H9 (cell line): ENCODE data around the gene GPLD1. TPM values are rescaled to one million over a fixed set of nuclear protein-coding genes. Genes with fewer than 3 reads are reported as not detected.

Experiments used
- DNase-seq: peaks from one replicate; pipeline ENCODE4 v3.0.0-alpha.2; 2017
- H2AFZ ChIP-seq: one replicate; pipeline ENCODE4 v1.6.1; 2013; ENCODE audit warnings: mild to moderate bottlenecking, low read length, control low read depth, moderate library complexity
- H2AK5ac ChIP-seq: 2 replicates; pipeline ENCODE4 v1.6.1; 2013; ENCODE audit warnings: low read length, control low read depth, mixed read lengths; ENCODE audit not compliant: insufficient read length
- H2BK120ac ChIP-seq: one replicate; pipeline ENCODE4 v1.6.1; 2013; ENCODE audit warnings: low read depth, mild to moderate bottlenecking, low read length, control low read depth, inconsistent platforms; ENCODE audit not compliant: poor library complexity, severe bottlenecking
- H2BK12ac ChIP-seq: 2 replicates; pipeline ENCODE4 v1.6.1; 2013; ENCODE audit warnings: low read length, control low read depth, mixed read lengths, low read depth; ENCODE audit not compliant: insufficient read length
- H2BK15ac ChIP-seq: 2 replicates; pipeline ENCODE4 v1.6.1; 2013; ENCODE audit warnings: low read depth, low read length, control low read depth
- H2BK20ac ChIP-seq: one replicate; pipeline ENCODE4 v1.6.1; 2013; ENCODE audit warnings: low read depth, mild to moderate bottlenecking, low read length, control low read depth, inconsistent platforms; ENCODE audit not compliant: poor library complexity, severe bottlenecking
- H2BK5ac ChIP-seq: 2 replicates; pipeline ENCODE4 v1.6.1; 2013; ENCODE audit warnings: low read length, control low read depth, mixed read lengths; ENCODE audit not compliant: insufficient read length
- H3K14ac ChIP-seq: 2 replicates; pipeline ENCODE4 v1.6.1; 2013; ENCODE audit warnings: low read length, control low read depth; ENCODE audit not compliant: insufficient read depth
- H3K18ac ChIP-seq: 2 replicates; pipeline ENCODE4 v1.6.1; 2013; ENCODE audit warnings: low read depth, mild to moderate bottlenecking, mixed read lengths, low read length, control low read depth; ENCODE audit not compliant: insufficient read length
- H3K23ac ChIP-seq: 2 replicates; pipeline ENCODE4 v1.6.1; 2013; ENCODE audit warnings: low read length, control low read depth, mixed read lengths, low read depth; ENCODE audit not compliant: insufficient read length
- H3K23me2 ChIP-seq: 2 replicates; pipeline ENCODE4 v1.6.1; 2013; ENCODE audit warnings: low read depth, mild to moderate bottlenecking, mixed read lengths, low read length, control low read depth; ENCODE audit not compliant: insufficient read length, poor library complexity, severe bottlenecking
- H3K27ac ChIP-seq: 2 replicates; pipeline ENCODE4 v1.5.1; 2013; ENCODE audit warnings: low read length, control low read depth, mixed read lengths, low read depth; ENCODE audit not compliant: insufficient read length
- H3K27me3 ChIP-seq: 2 replicates; pipeline ENCODE4 v1.6.1; 2013; ENCODE audit warnings: low read length, control low read depth, inconsistent platforms; ENCODE audit not compliant: insufficient read depth
- H3K4ac ChIP-seq: 2 replicates; pipeline ENCODE4 v1.6.1; 2013; ENCODE audit warnings: low read depth, mild to moderate bottlenecking, control low read depth, inconsistent platforms, low read length, moderate library complexity
- H3K4me1 ChIP-seq: 2 replicates; pipeline ENCODE4 v1.6.1; 2013; ENCODE audit warnings: low read length, control low read depth, inconsistent platforms; ENCODE audit not compliant: insufficient read depth
- H3K4me2 ChIP-seq: 2 replicates; pipeline ENCODE4 v1.6.1; 2013; ENCODE audit warnings: low read length, control low read depth, mixed read lengths; ENCODE audit not compliant: insufficient read length, insufficient read depth
- H3K56ac ChIP-seq: 2 replicates; pipeline ENCODE4 v1.6.1; 2013; ENCODE audit warnings: low read depth, mild to moderate bottlenecking, mixed read lengths, low read length, control low read depth; ENCODE audit not compliant: insufficient read length
- H3K79me1 ChIP-seq: 2 replicates; pipeline ENCODE4 v1.6.1; 2013; ENCODE audit warnings: low read depth, mild to moderate bottlenecking, moderate library complexity, low read length, control low read depth, inconsistent platforms; ENCODE audit not compliant: insufficient read depth, poor library complexity, severe bottlenecking
- H3K79me2 ChIP-seq: 2 replicates; pipeline ENCODE4 v1.6.1; 2013; ENCODE audit warnings: low read length, control low read depth, inconsistent platforms; ENCODE audit not compliant: insufficient read depth
- H3K9ac ChIP-seq: 2 replicates; pipeline ENCODE4 v1.6.1; 2013; ENCODE audit warnings: low read length, control low read depth, mixed read lengths; ENCODE audit not compliant: insufficient read length; ENCODE audit errors: extremely low read depth
- H3K9me3 ChIP-seq: one replicate; pipeline ENCODE4 v1.6.1; 2013; ENCODE audit warnings: low read depth, low read length, inconsistent platforms; ENCODE audit not compliant: control insufficient read depth
- H3T11ph ChIP-seq: one replicate; pipeline ENCODE4 v1.6.1; 2013; ENCODE audit warnings: mild to moderate bottlenecking, low read length, control low read depth, inconsistent platforms
- H4K20me1 ChIP-seq: one replicate; pipeline ENCODE4 v1.6.1; 2013; ENCODE audit not compliant: control insufficient read depth, insufficient read length, insufficient read depth
- H4K5ac ChIP-seq: 2 replicates; pipeline ENCODE4 v1.6.1; 2013; ENCODE audit warnings: low read depth, mild to moderate bottlenecking, mixed read lengths, low read length, control low read depth; ENCODE audit not compliant: insufficient read length
- H4K8ac ChIP-seq: replicated peaks from 2 replicates; pipeline ENCODE4 v1.6.1; 2013; ENCODE audit warnings: low read length, control low read depth, mixed read lengths, low read depth; ENCODE audit not compliant: insufficient read length
- H4K91ac ChIP-seq: 2 replicates; pipeline ENCODE4 v1.6.1; 2013; ENCODE audit warnings: low read depth, mild to moderate bottlenecking, moderate library complexity, mixed read lengths, low read length, control low read depth; ENCODE audit not compliant: insufficient read length
- H3K27ac Mint-ChIP-seq, 3 experiments: 2 replicates in 2 of 3; 3 replicates in 1 of 3; pipeline ENCODE4 v1.8.0; 2020 to 2021; ENCODE audit warnings: mixed read lengths in 3 of 3, mild to moderate bottlenecking in 1 of 3, moderate library complexity in 1 of 3
- H3K27me3 Mint-ChIP-seq: 2 replicates; pipeline ENCODE4 v1.8.0; 2021; ENCODE audit warnings: low read depth, mild to moderate bottlenecking, moderate library complexity, mixed read lengths
- H3K36me3 Mint-ChIP-seq, 3 experiments: 2 replicates in 2 of 3; 3 replicates in 1 of 3; pipeline ENCODE4 v1.8.0; 2020 to 2021; ENCODE audit warnings: low read depth in 3 of 3, mixed read lengths in 3 of 3; ENCODE audit not compliant: insufficient read depth in 1 of 3
- H3K4me1 Mint-ChIP-seq, 2 experiments: 2 replicates each; pipeline ENCODE4 v1.8.0; 2020; ENCODE audit warnings: mixed read lengths in 2 of 2
- H3K4me3 Mint-ChIP-seq, 2 experiments: 2 replicates in 1 of 2; 3 replicates in 1 of 2; pipeline ENCODE4 v1.8.0; 2020 to 2021; ENCODE audit warnings: mild to moderate bottlenecking in 2 of 2, mixed read lengths in 2 of 2, moderate library complexity in 1 of 2
- H3K9me3 Mint-ChIP-seq, 2 experiments: 2 replicates in 1 of 2; 3 replicates in 1 of 2; pipeline ENCODE4 v1.8.0; 2020; ENCODE audit warnings: mild to moderate bottlenecking in 2 of 2, mixed read lengths in 2 of 2, moderate library complexity in 1 of 2
- CTCF ChIP-seq: fragments of 200-600 bp; sonication (generic); conservative IDR thresholded peaks from 3 replicates; pipeline ENCODE4 v1.8.0; 2021; ENCODE audit warnings: antibody characterized with exemption, mild to moderate bottlenecking
- WGBS: extraction: QIAGEN DNeasy Blood & Tissue Kit; methylation state at CpG from one replicate; pipeline ENCODE4 v1.1.7; 2013; ENCODE audit warnings: missing lambda C conversion rate, low lambda C conversion rate, mixed read lengths; ENCODE audit not compliant: insufficient read length; ENCODE audit errors: extremely low coverage; 5-methylcytosine and 5-hydroxymethylcytosine counted together
- total RNA-seq: library from RNA; stranded (reverse); gene quantifications from 2 replicates; pipeline ENCODE4 v1.2.1, GENCODE V29; 2021

Gene GPLD1
- total RNA-seq, 1 experiment from 2014 or later: 8.0 TPM

- Mint-ChIP-seq H3K27ac (0 out of 7 replicates have a peak overlapping the region, but pooled peaks of 1 of the 3 experiments have one; percentile 13), H3K4me1 (peaks cover 38 to 44% of the 10 kb centered on the region in 2 experiments), H3K4me3 (no peak overlapping the region), H3K9me3 (peaks cover 24 to 26% of the 10 kb centered on the region in 2 experiments), H3K36me3 (peaks cover 20 to 31% (median 22%) of the 10 kb centered on the region in 3 experiments), H3K27me3 (no peaks in the 10 kb centered on the region)
- Histone ChIP-seq H3K9me3 (peaks cover 17% of the 10 kb centered on the region), H3K4ac (no peak overlapping the region), H3K27me3 (no peaks in the 10 kb centered on the region), H3K14ac (no peak overlapping the region), H2AK5ac (no peak overlapping the region), H3K4me1 (peaks cover 12% of the 10 kb centered on the region), H4K5ac (no peak overlapping the region), H3K27ac (no peak overlapping the region), H3K79me2 (peaks cover 5% of the 10 kb centered on the region; the same call in 1 of the 2 replicates), H2BK5ac (no peak overlapping the region), H2BK20ac (no peak overlapping the region), H4K20me1 (no peaks in the 10 kb centered on the region), H3K56ac (no peak overlapping the region), H3K4me2 (no peak overlapping the region), H2BK12ac (no peak overlapping the region), H3K18ac (no peak overlapping the region), H4K91ac (no peak overlapping the region), H2AFZ (no peak overlapping the region), H2BK15ac (no peak overlapping the region), H3K9ac (no peak overlapping the region), H3K79me1 (no peaks in the 10 kb centered on the region), H3K23me2 (no peaks in the 10 kb centered on the region), H4K8ac (no peak overlapping the region), H3T11ph (no peak overlapping the region), H3K23ac (no peak overlapping the region), H2BK120ac (no peak overlapping the region)
- no peak for TF ChIP-seq CTCF
- no CpG with 5 or more reads among the region's 1 CpG for WGBS
- no peak for DNase-seq
Observed at GRCh38 chr6:24397631-24398030, 91.7 kb downstream of the GPLD1 start.
